ENCODE measurements around the gene GRID2IP.

GRID2IP gene

GRCh38 chr7:6482307-6482706 lies 69.0 kb downstream of the GRID2IP start:
- peak overlapping the region; percentile 89 for H3K4me3 ChIP-seq (ENCODE audit: low read depth, low read length)
- TF ChIP-seq CTCF (IDR thresholded peaks at IDR 0.05; ENCODE audit: low read depth, low read length) = no peak

- no peak overlapping the region for H3K4me3 ChIP-seq (ENCODE audit: low read depth, low read length)
Measured at GRCh38 chr7:6481445-6481844, 69.8 kb downstream of the GRID2IP start.

GRCh38 chr7:6480323-6480660 lies 71.0 kb downstream of the GRID2IP start:
- TF ChIP-seq CTCF (IDR thresholded peaks at IDR 0.05; ENCODE audit: low read depth, low read length) = no peak
- H3K4me3 ChIP-seq (ENCODE audit: low read depth, low read length) = no peak overlapping the region

More at GRCh38 chr7:6481445-6481844, 69.8 kb downstream of the GRID2IP start:
- TF ChIP-seq CTCF (IDR thresholded peaks at IDR 0.05; ENCODE audit: low read depth, low read length) = no peak

GRCh38 chr7:6479067-6479466 lies 72.2 kb downstream of the GRID2IP start:
- no peak overlapping the region for H3K4me3 ChIP-seq (ENCODE audit: low read depth, low read length)
- TF ChIP-seq CTCF (IDR thresholded peaks at IDR 0.05; ENCODE audit: low read depth, low read length) = no peak

- no peak overlapping the region for H3K4me3 ChIP-seq (ENCODE audit: low read depth, low read length)
- TF ChIP-seq CTCF (IDR thresholded peaks at IDR 0.05; ENCODE audit: low read depth, low read length) = no peak
Measured at GRCh38 chr7:6478186-6478585, 73.1 kb downstream of the GRID2IP start.

- no peak overlapping the region for H3K4me3 ChIP-seq (ENCODE audit: low read depth, low read length)
- TF ChIP-seq CTCF (IDR thresholded peaks at IDR 0.05; ENCODE audit: low read depth, low read length) = no peak
Measured at GRCh38 chr7:6477318-6477660, 74.0 kb downstream of the GRID2IP start.

GRCh38 chr7:6476596-6477317 lies 74.5 kb downstream of the GRID2IP start:
- TF ChIP-seq CTCF (IDR thresholded peaks at IDR 0.05; ENCODE audit: low read depth, low read length) = no peak
- no peak overlapping the region for H3K4me3 ChIP-seq (ENCODE audit: low read depth, low read length)

All from WI38 (cell line).